GM18873 (cell line): Measurements from ENCODE around the gene GOLGA6L4.
"Not testable (repeated sequence)": the region's sequence is repeated elsewhere in the genome, so short reads cannot be mapped to it uniquely, and the experiment has no call there.

Experiments used
- ATAC-seq: cut with Tn5 transposase; IDR thresholded peaks from one replicate; pipeline ENCODE4 v1.9.1; 2021; ENCODE audit warnings: mild to moderate bottlenecking, moderate library complexity, moderate number of reproducible peaks; ENCODE audit not compliant: unreplicated experiment, low FRiP score

GOLGA6L4 gene, protein sequence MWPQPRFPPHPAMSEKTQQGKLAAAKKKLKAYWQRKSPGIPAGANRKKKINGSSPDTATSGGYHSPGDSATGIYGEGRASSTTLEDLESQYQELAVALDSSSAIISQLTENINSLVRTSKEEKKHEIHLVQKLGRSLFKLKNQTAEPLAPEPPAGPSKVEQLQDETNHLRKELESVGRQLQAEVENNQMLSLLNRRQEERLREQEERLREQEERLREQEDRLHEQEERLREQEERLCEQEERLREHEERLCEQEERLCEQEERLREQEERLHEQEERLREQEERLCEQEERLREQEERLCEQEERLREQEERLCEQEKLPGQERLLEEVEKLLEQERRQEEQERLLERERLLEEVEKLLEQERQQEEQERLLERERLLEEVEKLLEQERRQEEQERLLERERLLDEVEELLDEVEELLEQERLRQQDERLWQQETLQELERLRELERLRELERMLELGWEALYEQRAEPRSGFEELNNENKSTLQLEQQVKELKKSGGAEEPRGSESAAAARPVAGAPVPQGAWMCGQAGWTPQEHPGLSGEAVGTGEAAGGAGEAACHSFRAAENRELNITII

DNA sequence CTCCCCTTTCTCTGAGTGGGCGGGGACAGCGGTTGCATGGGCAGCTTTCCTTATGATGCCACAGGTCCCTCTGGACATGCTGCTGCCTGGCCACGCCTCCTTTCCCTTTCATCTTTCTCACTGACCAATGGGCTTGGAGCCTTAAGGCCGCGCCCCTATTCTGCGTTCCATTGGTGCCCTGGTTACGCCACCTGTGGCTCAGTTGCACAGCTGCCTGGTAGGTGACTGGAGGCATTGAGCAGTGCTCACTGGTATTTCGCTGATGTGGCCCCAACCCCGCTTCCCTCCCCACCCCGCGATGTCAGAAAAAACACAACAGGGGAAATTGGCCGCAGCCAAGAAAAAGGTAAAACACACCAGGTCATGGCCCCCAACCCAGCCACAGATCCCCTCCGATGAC is at the start of gene GOLGA6L4:
GOLGA6L4 (plus strand) TSS at position 201 of the 400 bp plus-strand sequence; CDS start at position 263, 62 bp downstream.
- not testable (repeated sequence) for ATAC-seq

GRCh38 chr15:84192982-84193381 is 42.6 kb upstream of the GOLGA6L4 start:
- not testable (repeated sequence) for ATAC-seq

GRCh38 chr15:84195603-84196002 is 40.0 kb upstream of the GOLGA6L4 start:
- peak; percentile 64 for ATAC-seq

- ATAC-seq, result not testable (repeated sequence)
Measured at GRCh38 chr15:84196530-84197188, 38.9 kb upstream of the GOLGA6L4 start.

- not testable (repeated sequence) for ATAC-seq
Measured at GRCh38 chr15:84199865-84200264, 35.7 kb upstream of the GOLGA6L4 start.

- ATAC-seq, result not testable (repeated sequence)
Measured at GRCh38 chr15:84246441-84246840, 10.9 kb downstream of the GOLGA6L4 start.
